PC-3 (cell line): Measurements from ENCODE around the gene ACTMAP. TPM values are rescaled to one million over a fixed set of nuclear protein-coding genes. Genes with fewer than 3 reads are reported as not detected.

Experiments used
- ATAC-seq: fragments of 200-7000 bp; cut with Tn5 transposase; 2 replicates; pipeline ENCODE4 v1.9.1; 2020; ENCODE audit warnings: mild to moderate bottlenecking, moderate library complexity
- BruUV-seq: library from RNA; stranded (reverse); fragments of 400-500 nt; replicated peaks from 2 replicates; lab custom pipeline; 2021; lab: Mats Ljungman, UMichigan
- CTCF ChIA-PET: fragments of 300-600 bp; sonication (Branson Sonifier 250); formaldehyde crosslinking; loops from one replicate; lab custom pipeline; 2022; ENCODE audit warnings: antibody characterized with exemption; lab: Charles Lee
- POLR2A ChIA-PET: fragments of 300-600 bp; sonication (Branson Sonifier 250); formaldehyde crosslinking; loops from one replicate; lab custom pipeline; 2022; ENCODE audit warnings: antibody characterized with exemption; ENCODE audit not compliant: unreplicated experiment; lab: Charles Lee
- DNase-seq: peaks from one replicate; pipeline ENCODE4 v3.0.0-alpha.2; 2015
- H2AFZ ChIP-seq: fragments of 300-600 bp; sonication (generic); 2 replicates; pipeline ENCODE4 v1.6.0; 2016; ENCODE audit warnings: antibody characterized with exemption, low read length
- H3F3A ChIP-seq: fragments of 300-600 bp; sonication (generic); one replicate; pipeline ENCODE4 v1.6.0; 2017; ENCODE audit warnings: antibody characterized with exemption, low read length, control low read depth, mild to moderate bottlenecking; ENCODE audit not compliant: unreplicated experiment
- H3K27ac ChIP-seq: fragments of 300-600 bp; sonication (generic); 2 replicates; pipeline ENCODE4 v1.5.1; 2016; ENCODE audit warnings: mild to moderate bottlenecking, low read length
- H3K27me3 ChIP-seq: fragments of 300-600 bp; sonication (generic); 2 replicates; pipeline ENCODE4 v1.6.1; 2016; ENCODE audit warnings: low read length, mixed read lengths
- H3K36me3 ChIP-seq: fragments of 300-600 bp; sonication (generic); 2 replicates; pipeline ENCODE4 v1.6.1; 2016; ENCODE audit warnings: low read depth, mixed run types, low read length, mixed read lengths
- H3K4me1 ChIP-seq: fragments of 300-600 bp; sonication (generic); 2 replicates; pipeline ENCODE4 v1.5.1; 2016; ENCODE audit warnings: low read length; ENCODE audit not compliant: insufficient read depth
- H3K4me2 ChIP-seq: fragments of 300-600 bp; sonication (generic); 2 replicates; pipeline ENCODE4 v1.6.0; 2016; ENCODE audit warnings: low read length
- H3K4me3 ChIP-seq: fragments of 300-600 bp; sonication (generic); 2 replicates; pipeline ENCODE4 v1.5.1; 2016; ENCODE audit warnings: mild to moderate bottlenecking, low read length, mixed read lengths
- H3K79me2 ChIP-seq: fragments of 300-600 bp; sonication (generic); 2 replicates; pipeline ENCODE4 v1.6.1; 2017; ENCODE audit warnings: low read length, mixed read lengths
- H3K9ac ChIP-seq: fragments of 300-600 bp; sonication (generic); 2 replicates; pipeline ENCODE4 v1.6.0; 2016; ENCODE audit warnings: mild to moderate bottlenecking, low read length
- H3K9me2 ChIP-seq: fragments of 300-600 bp; sonication (generic); replicated peaks from 2 replicates; pipeline ENCODE4 v1.6.1; 2016; ENCODE audit warnings: mixed run types, low read length, mixed read lengths
- H3K9me3 ChIP-seq: fragments of 300-600 bp; sonication (generic); 2 replicates; pipeline ENCODE4 v1.6.1; 2016; ENCODE audit warnings: low read length, mixed read lengths
- H4K20me1 ChIP-seq: fragments of 300-600 bp; sonication (generic); 2 replicates; pipeline ENCODE4 v1.6.1; 2016; ENCODE audit warnings: low read length, mixed read lengths
- EZH2 ChIP-seq: fragments of 300-600 bp; sonication (generic); IDR thresholded peaks from one replicate; pipeline ENCODE4 v1.6.1; 2017; ENCODE audit warnings: antibody characterized with exemption, mild to moderate bottlenecking, low read length; ENCODE audit not compliant: unreplicated experiment
- EZH2phosphoT487 ChIP-seq: fragments of 300-600 bp; sonication (generic); IDR thresholded peaks from 2 replicates; pipeline ENCODE4 v1.6.1; 2018; ENCODE audit warnings: mild to moderate bottlenecking, antibody characterized with exemption, low read length, borderline replicate concordance
- intact Hi-C: fragments of 100-400 bp; cut with micrococcal nuclease; formaldehyde crosslinking; loops from 2 replicates; pipeline ENCODE4 v1.9.0; 2023
- total RNA-seq: library from RNA; depleted of rRNA; stranded (reverse); fragments of >200 nt; gene quantifications from 2 replicates; pipeline ENCODE4 v1.2.3, GENCODE V29; 2014; rRNA removed
- TF ChIP-seq, protein P1 (sequence below): fragments of 300-600 bp; sonication (generic); conservative IDR thresholded peaks from 2 replicates; pipeline ENCODE4 v1.5.1; 2017; ENCODE audit warnings: antibody characterized with exemption, low read depth, mild to moderate bottlenecking, low read length

Gene ACTMAP
- total RNA-seq, 1 experiment from 2014 or later, result 0.40 TPM

DNA sequence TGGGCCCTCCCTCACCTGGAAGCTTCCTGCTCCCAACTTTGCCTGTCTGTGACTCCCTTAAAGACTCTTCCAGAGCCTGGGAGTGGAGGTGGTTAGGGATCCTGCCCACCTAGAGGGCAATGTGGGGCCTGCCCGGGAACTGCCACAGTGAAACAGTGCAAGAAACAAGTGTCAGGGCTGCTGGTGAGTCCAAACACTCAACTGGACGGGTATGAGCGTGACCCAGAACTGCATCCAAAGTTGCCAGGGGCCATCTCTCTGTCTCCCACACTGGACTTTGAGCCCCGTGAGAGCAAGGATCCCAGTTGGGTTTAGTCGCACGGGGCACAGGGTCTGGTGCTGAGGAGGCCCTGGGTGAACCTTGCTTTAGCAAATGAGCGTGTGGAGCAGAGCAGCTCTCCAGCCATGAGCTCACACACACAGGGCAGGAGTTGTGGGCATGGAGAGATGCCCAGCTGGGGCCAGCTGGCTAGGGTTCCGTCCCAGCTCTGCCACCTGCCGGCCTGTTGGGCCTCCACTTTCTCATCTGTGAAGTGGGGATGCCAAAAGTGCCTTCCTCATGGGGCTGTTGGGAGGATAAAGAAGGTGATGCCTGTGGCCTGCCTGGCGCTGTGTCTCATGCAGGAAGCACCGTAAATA, 57.0 kb downstream of the ACTMAP start:
- ATAC-seq, result no peak
- ChIA-PET CTCF (no interaction called here), POLR2A (no interaction called here)
- Histone ChIP-seq H2AFZ (no peak overlapping the region), H3K9me3 (no peaks in the 10 kb centered on the region), H3K9me2 (no peaks in the 10 kb centered on the region), H3K4me2 (no peak overlapping the region), H3K4me1 (peaks cover 24% of the 10 kb centered on the region), H3K36me3 (no peaks in the 10 kb centered on the region), H3K27me3 (no peaks in the 10 kb centered on the region), H4K20me1 (no peaks in the 10 kb centered on the region), H3F3A (no peaks in the 10 kb centered on the region), H3K4me3 (no peak overlapping the region), H3K9ac (no peak overlapping the region), H3K27ac (no peak overlapping the region), H3K79me2 (peaks cover 19% of the 10 kb centered on the region)
- BruUV-seq, result no TSS peak
- no peak for DNase-seq
- TF ChIP-seq EZH2phosphoT487, result no peak
- intact Hi-C loops, result no loop called here

DNA sequence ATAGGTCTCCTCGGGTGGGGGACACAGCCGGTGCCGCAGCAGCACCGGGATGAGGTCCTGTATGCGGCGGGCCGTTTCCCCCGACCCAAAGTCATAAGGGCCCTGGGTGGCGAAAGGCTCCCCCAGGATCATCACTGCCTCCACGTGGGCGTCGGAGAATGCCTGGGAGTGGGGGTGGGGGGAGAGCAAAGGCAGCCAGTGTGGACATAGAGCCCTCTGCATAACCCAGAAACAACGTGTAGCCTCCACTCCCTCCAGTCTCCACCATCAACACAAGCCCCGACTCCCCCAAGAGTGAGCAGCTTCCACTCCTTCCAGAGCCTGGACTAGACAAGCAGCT, 58.1 kb downstream of the ACTMAP start:
- CTCF ChIA-PET, result no interaction called here

DNA sequence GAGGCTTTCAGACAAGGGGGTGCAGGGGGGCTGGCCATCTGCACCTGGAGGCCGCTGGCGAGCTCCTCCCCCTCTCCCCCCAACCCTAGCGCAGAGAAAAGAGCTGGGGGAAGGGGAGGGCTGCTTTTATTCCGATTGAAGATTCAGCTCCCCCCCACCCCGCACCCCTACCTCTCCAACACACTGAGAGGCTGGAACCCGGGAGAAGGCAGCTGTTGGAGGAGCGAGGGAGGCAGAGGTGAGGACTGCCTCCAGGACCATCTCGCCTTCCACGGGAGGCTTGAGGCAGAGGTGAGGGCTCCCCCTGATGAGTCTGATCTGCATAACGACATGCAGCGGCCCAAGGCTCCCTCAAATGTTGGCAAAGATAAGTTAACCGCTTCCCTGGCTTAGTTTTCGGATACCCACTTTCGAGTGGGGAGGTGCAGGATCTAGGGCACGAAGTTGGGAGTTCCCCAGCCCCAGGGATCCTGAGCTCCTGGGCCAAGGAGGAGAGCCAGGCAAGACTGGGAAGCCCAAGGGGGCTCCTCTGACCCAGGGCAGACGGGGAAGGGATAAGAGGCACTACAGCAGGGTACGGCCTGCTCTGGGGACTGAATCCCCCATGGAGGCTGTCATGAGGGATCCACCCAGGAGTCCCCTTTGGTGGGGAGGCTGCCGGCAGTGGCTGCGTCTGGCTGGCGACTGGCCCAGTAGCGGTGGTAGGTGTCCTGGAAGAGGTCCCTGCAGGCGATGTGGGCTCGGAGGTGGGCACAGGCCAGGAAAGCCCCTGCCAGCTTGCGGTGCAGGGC, 58.7 kb downstream of the ACTMAP start:
- H3K4me1 ChIP-seq, result peaks cover 24% of the 10 kb centered on the region
- peak overlapping the region; percentile 92 for H3K9ac ChIP-seq
- DNase-seq (no peak), ATAC-seq (no peak)
- H3K4me2 ChIP-seq, result peak overlapping the region; percentile 95
- BruUV-seq, result no TSS peak
- H4K20me1 ChIP-seq, result no peaks in the 10 kb centered on the region
- intact Hi-C loops, result no loop called here
- no peaks in the 10 kb centered on the region for H3K9me2 ChIP-seq
- no peaks in the 10 kb centered on the region for H3K9me3 ChIP-seq
- H3K36me3 ChIP-seq, result no peaks in the 10 kb centered on the region
- H3K27me3 ChIP-seq, result no peaks in the 10 kb centered on the region
- H3F3A ChIP-seq, result no peaks in the 10 kb centered on the region
- peak overlapping the region; percentile 70; the same call in 1 of the 2 replicates for H3K4me3 ChIP-seq
- POLR2A ChIA-PET, result no interaction called here
- peak overlapping the region; percentile 84 for H3K27ac ChIP-seq
- H3K79me2 ChIP-seq, result peaks cover 25% of the 10 kb centered on the region
- H2AFZ ChIP-seq, result no peak overlapping the region
- CTCF ChIA-PET, result no interaction called here
- TF ChIP-seq EZH2phosphoT487 (no peak), EZH2 (no peak)
- TF ChIP-seq, protein P1, sequence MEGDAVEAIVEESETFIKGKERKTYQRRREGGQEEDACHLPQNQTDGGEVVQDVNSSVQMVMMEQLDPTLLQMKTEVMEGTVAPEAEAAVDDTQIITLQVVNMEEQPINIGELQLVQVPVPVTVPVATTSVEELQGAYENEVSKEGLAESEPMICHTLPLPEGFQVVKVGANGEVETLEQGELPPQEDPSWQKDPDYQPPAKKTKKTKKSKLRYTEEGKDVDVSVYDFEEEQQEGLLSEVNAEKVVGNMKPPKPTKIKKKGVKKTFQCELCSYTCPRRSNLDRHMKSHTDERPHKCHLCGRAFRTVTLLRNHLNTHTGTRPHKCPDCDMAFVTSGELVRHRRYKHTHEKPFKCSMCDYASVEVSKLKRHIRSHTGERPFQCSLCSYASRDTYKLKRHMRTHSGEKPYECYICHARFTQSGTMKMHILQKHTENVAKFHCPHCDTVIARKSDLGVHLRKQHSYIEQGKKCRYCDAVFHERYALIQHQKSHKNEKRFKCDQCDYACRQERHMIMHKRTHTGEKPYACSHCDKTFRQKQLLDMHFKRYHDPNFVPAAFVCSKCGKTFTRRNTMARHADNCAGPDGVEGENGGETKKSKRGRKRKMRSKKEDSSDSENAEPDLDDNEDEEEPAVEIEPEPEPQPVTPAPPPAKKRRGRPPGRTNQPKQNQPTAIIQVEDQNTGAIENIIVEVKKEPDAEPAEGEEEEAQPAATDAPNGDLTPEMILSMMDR, result no peak

More for the DNA sequence above, 58.1 kb downstream of the ACTMAP start:
- Histone ChIP-seq H3K9ac (no peak overlapping the region), H3K9me2 (no peaks in the 10 kb centered on the region), H3F3A (no peaks in the 10 kb centered on the region), H2AFZ (no peak overlapping the region), H3K4me2 (no peak overlapping the region), H3K79me2 (peaks cover 25% of the 10 kb centered on the region), H3K9me3 (no peaks in the 10 kb centered on the region), H4K20me1 (no peaks in the 10 kb centered on the region), H3K27ac (no peak overlapping the region), H3K36me3 (no peaks in the 10 kb centered on the region), H3K4me3 (no peak overlapping the region), H3K4me1 (peaks cover 24% of the 10 kb centered on the region), H3K27me3 (no peaks in the 10 kb centered on the region)
- POLR2A ChIA-PET, result no interaction called here
- no peak for DNase-seq
- TF ChIP-seq EZH2phosphoT487, result no peak
- no peak for ATAC-seq
- BruUV-seq, result no TSS peak
- intact Hi-C loops, result no loop called here

Other genes starting within 250 kb of the ACTMAP start
- 43.0 and 63.2 TPM in 2 replicates for gene SHKBP1, start 173.6 kb downstream of the ACTMAP start, total RNA-seq
- gene LTBP4, start 149.1 kb downstream of the ACTMAP start, total RNA-seq, result 8.9 and 16.7 TPM in 2 replicates
- 14.5 and 21.4 TPM in 2 replicates for gene NUMBL, start 59.8 kb downstream of the ACTMAP start, total RNA-seq
- gene COQ8B, start 33.6 kb downstream of the ACTMAP start, total RNA-seq, result 17.2 and 19.5 TPM in 2 replicates
- 28.4 and 44.2 TPM in 2 replicates for gene ITPKC, start 33.4 kb downstream of the ACTMAP start, total RNA-seq
- 207 and 243 TPM in 2 replicates for gene SNRPA, start 726 bp upstream of the ACTMAP start, total RNA-seq
- 1.4 TPM in 1 of 2 replicates, not detected in the other for gene MIA, start 25.0 kb upstream of the ACTMAP start, total RNA-seq
- gene RAB4B, start 27.8 kb upstream of the ACTMAP start, total RNA-seq, result 7.4 and 13.9 TPM in 2 replicates
- 36.6 and 58.9 TPM in 2 replicates for gene EGLN2, start 48.7 kb upstream of the ACTMAP start, total RNA-seq
- not detected in 2 replicates for gene CYP2A6, start 100.0 kb upstream of the ACTMAP start, total RNA-seq
- gene CYP2A7, start 131.8 kb upstream of the ACTMAP start, total RNA-seq, result not detected in 2 replicates
- not detected in 2 replicates for gene CYP2B6, start 240.8 kb upstream of the ACTMAP start, total RNA-seq